KBM-7 (cell line): ENCODE results near the gene CCNJL.
A peak's percentile ranks its signal among the peaks of the same experiment; 100 is the strongest.
"Not testable (repeated sequence)": the region's sequence is repeated elsewhere in the genome, so short reads cannot be mapped to it uniquely, and the experiment has no call there.

Experiments
- DNase-seq: peaks from one replicate; pipeline ENCODE4 v3.0.0-alpha.2; 2015
- in situ Hi-C: fragments of 300-500 bp; cut with MboI; formaldehyde crosslinking; loops from 2 replicates; pipeline ENCODE4 v1.14.3; 2020; ENCODE audit warnings: low sequenced_read_pairs, low pct_unique_long_range_greater_than_20kb, mixed read lengths

Gene CCNJL, protein sequence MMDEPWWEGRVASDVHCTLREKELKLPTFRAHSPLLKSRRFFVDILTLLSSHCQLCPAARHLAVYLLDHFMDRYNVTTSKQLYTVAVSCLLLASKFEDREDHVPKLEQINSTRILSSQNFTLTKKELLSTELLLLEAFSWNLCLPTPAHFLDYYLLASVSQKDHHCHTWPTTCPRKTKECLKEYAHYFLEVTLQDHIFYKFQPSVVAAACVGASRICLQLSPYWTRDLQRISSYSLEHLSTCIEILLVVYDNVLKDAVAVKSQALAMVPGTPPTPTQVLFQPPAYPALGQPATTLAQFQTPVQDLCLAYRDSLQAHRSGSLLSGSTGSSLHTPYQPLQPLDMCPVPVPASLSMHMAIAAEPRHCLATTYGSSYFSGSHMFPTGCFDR

DNA sequence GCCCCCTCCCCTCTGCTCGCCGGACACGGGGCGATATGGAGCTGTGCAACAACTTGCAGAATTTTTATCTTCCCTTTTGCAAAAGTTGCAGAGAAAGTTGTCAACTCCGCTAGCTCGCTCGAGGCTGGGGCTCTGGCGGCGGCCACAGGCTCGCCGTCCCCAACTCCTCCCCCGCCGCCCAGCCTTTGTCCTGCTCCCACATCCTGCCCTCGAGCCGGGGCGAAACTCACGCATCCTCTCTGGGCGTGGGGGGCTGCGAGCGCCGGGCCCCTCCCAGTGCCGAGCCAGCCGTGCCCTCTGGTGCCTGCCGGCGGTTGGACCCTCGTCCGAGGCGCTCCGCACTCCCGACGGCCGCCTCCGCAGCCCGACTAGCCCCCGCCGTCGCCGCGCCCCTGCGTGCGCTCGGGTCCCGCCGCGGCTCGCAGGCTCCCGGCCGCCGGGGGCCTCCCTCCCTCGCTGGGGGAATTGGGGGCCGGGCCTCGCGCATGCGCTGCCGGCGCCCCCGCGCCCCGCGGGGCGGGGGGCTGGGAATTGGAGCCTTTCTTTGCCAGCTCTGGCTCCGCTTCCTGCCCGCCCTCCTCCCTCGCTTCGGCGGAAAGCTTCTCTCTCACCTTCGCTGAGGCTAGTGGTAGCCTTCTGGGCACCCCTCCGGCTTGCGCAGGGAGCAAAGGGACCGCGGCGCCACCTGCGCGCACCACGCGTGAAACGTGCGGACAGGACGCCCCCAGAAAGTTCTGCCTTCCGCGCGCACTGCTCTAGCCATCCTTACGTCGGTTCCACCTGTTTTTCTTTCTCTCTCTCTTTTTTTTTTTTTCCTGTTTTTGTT, at the start of gene CCNJL:
Gene CCNJL, minus strand, starts transcription at position 431 of the 826 bp plus-strand sequence. CDS start 641 bp downstream, outside the sequence.
- DNase-seq = peak; percentile 66
- in situ Hi-C loops = no loop called here

DNA sequence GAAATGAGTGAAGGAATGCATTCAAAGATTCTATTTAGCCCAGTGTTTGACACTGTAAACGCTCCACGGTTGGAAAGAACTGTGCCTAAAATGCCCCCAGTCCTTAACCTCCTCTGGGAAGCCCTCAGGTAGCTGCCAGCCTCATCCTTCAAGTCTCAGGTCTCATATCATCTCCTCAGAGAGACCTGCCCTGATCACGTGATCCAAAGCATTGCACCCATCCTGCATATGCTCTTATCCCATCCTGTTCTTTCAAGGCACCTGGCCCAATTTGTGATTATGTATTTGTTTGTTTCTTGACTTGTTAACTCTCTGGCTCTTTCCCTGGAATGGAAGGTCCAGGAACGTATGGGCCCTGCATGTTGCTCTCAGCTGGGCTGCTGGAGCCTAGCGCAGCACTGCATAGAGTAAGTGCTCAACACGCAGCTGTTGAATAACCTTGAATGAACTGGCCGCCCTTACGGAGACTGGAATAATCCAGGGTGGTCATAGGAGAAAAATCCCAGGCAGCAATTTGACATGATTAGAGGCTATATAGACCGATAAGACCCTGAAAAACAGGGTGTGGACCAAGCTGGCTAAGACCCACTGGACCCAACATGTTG, 49.4 kb upstream of the CCNJL start:
- in situ Hi-C loops = no loop called here
- DNase-seq = no peak

DNA sequence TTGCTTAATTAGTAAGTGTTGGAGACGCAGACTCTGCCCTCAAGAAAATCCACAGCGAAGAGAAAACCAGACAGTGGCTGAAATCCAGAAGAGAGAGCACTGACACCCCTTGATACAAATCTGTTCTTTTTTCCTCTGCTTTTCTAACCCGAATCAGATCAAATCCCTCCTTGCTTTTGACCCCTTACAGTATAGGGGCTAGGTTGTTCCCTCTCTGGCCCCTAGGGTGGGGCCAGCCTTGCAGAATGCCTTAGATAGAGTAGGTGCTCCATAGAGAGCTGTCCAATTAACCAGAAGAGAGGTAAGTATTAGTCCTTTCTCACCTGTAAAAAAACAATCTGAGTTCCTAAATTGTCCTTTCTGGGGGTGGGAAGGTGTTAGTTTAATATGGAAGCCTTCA, 47.9 kb upstream of the CCNJL start:
- no peak for DNase-seq
- in situ Hi-C loops = no loop called here

DNA sequence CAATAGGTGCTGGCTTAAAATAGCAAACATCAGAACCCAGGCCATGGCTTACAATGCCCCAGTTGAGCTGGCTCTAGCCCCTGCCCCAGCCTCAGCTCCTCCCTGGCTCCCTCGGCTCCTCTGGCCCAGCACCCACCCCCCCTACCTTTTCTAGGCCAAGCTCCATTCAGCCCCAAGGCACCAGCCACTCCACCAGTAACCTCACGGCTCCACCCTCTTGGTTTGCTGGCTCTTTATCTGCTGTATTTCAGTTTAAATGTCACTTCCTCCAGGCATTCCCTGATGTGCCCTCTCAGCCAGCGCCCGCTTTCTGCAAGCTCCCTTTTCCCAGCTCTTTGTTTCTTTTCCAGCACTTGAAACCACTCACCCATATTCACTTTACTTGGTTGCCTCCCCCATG, 47.5 kb upstream of the CCNJL start:
- in situ Hi-C loops = no loop called here
- no peak for DNase-seq

DNA sequence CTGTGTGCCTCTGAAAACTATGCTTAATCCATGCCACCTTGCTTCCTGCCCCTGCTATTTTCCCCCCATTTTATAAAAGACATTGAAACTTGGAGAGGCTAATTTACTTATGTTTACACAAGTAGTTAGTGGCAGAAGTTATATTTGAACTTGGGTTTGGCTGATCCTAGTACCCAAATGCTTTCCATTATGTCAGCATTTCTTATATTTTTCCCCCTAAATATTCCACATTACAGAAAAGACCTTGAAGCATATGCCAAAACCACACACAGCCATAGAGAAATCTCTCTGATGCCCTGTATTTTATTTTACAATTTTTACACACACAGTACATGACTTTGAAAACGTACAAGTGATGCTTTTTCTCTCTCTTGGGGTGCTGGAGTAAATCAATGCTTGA, 46.9 kb upstream of the CCNJL start:
- no peak for DNase-seq

DNA sequence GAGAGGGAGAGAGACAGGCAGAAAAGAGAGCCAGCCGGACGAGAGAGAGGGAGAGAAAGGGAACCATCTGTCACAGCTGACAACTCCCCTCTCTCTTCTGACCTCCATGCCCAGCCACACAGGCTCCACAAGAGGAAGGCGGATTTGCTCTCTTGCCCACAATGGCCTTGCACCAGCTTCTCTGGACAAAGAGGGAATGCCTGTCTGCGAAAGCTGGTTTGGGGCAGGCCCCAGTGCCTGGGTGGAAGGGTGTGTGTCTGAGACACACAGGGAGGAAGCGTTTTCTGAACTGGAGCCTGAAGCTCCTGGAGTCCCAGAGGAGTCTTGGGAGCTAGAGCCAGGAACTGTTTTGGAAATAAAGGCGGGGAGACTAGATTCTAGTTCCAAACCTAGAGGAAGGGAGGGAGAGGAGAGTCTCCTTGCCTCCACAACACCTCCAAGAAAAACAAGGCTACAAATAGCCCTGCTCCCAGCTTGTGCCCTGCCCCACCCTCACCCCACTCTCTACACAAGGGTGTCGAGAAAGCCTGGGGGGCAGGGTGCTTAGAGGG, 45.6 kb upstream of the CCNJL start:
- DNase-seq = no peak
- in situ Hi-C loops = no loop called here

More for the DNA sequence above, 46.9 kb upstream of the CCNJL start:
- in situ Hi-C loops = no loop called here

DNA sequence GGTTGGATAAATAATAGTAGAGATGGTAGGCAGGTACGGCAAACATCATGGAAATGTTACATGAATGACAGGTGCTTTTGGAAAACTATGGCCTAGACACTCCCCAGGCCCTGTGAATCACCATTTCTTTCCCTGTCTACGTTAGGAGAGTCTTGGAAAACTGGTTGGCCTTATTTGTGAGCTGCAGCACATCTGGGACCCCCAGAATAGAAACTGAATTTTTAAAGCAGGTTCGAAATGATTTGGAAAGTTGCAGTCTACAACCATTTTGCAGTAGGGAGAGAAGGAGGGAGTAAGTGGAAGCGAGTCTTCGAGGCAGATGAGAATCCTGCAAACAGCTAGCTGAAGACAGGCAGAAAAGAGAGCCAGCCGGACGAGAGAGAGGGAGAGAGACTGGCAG, 45.0 kb upstream of the CCNJL start:
- DNase-seq = no peak
- in situ Hi-C loops = no loop called here

DNA sequence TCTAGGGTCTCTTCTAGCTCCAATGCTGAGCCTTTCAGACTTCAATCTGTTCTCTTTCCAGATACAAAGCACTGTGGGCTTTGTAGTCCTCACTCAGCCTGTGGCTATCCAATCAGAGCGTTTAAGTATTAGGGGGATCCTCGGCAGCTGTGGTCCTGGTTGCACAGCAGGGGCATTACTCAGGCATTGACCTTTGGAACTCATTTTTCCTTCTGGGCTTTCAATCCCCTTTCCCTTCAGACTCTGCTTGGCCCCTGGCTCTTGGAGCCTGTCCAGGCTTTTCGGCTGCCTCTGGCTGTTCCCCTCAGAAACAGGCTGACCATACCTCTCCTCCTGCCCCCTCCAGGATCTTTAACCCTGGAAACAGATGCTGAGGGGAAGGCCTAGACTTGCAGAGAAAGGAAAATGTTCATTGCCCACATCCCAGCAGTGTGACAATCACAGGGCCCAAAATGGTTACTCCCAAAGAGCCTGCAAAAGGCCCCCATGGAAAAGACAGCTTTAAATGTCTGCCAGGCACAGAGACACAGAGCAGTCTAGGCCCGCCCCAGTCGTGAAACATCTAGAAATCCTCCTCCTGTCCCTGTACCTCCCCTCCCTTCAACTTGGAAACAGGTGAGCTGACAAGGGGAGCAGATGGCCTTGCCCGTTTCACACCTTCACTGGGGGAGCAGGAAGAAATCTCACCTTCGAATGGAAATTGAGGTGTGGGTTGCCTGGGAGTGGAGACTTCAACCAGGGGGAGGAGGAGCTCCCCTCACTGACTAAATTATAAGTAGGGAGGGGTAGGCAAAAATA, 44.4 kb upstream of the CCNJL start:
- no peak for DNase-seq
- in situ Hi-C loops = no loop called here

DNA sequence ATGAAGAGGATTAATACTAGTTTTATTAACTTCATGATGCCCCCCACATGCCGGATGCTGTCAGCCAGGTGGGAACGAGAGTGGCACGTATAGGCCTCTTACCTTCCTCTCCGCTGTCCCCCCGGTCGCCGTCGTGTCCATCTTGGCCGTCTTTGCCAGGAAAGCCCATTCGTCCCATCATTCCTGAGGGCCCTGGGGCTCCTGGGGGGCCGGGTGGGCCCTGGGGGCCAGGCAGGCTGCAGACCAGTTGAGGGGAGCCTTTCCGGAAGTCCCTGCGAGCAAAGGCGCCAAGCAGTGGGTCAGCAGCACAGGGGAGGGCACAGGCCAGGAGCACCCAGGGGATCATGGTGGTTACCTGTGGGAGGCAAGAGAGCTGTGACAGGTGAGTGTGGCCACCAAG, 42.3 kb upstream of the CCNJL start:
- in situ Hi-C loops = no loop called here
- no peak for DNase-seq

DNA sequence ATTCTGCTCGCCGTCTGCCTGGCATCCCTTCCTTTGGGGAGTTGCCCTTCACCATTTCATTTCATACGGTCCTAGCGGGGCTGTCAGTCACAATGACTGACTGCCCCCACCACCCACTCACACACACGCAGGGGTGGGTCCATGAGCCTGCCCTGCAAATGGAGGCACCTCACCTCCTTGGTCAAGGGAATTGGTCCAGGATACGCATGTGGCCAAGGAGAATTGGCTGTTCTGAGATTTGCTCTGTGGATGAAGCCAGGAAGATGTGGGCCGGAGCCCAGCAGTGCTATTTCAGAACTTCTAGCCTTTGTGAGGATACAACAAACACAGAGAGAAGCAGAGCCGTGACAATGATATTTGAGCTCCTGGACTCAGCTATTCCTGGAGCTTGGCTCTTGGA, 41.0 kb upstream of the CCNJL start:
- no peak for DNase-seq

DNA sequence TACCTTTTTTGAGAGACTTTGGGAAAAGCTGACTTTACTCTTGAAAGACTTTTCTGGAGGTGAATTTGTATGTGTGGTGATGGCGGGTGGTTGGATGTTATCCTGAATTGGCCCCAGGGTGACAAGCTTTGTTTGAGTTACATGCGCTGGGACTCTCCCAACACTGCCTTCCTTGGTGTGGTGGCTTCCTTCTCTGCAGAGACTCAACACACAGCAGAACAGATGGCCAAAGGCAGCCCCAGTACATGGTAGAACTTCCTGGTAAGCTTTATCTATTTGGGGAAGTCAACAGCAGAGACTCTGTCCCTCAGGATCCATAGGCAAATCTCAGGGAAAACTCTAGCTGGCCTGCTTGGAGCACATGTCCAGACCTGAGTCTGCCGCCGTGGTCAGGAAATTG, 39.9 kb upstream of the CCNJL start:
- in situ Hi-C loops = no loop called here
- no peak for DNase-seq

More for the DNA sequence above, 41.0 kb upstream of the CCNJL start:
- in situ Hi-C loops = no loop called here

DNA sequence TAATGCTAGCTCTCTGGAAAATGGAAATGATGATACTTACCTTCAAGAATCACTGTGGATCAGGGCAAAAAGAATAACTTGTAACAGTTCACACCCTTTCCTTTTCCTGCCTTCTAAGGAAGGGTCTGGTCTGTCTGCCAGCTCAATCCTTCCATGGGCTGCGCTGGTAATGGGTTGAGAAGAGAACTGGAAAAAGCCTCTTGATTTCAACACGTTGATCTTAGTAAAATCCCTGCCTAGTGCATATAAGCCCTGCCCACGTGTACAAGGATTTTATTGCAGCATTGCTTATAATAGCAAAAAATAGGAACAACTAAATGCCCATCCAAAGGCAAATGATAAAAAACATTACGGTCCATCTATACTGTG, 37.6 kb upstream of the CCNJL start:
- in situ Hi-C loops = no loop called here
- DNase-seq = no peak

DNA sequence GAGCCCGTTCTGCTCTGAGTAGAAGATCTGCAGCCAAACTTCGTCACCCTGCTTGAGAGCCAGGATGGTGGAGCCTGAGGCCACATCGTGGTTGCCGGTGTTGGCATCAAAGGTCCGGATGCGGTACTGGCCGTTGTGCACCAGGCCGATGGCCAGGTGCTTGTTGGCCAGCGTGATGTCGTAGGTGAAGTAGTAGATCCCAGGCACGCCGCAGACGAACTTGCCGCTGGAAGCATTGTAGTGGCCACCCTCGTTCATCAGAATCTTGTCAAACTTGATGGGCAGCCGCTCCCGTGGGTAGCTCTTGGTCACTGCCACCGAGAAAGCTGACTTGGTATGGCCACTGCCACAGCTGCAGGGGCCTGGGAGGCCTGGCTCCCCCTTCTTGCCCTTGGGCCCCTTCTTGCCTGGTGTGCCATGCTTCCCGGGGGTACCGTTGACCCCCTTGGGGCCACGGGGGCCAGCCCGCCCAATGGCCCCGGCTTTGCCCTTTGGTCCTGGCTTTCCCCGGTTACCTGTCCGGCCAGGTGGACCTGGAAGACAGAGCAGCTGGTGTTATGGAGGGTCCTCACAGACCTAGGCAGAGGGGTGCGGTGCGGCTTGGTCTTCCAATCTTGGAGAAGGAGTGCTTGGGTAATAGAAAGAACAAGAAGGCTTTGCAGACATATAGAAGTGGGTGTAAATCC, 37.0 kb upstream of the CCNJL start:
- DNase-seq = no peak
- in situ Hi-C loops = no loop called here

DNA sequence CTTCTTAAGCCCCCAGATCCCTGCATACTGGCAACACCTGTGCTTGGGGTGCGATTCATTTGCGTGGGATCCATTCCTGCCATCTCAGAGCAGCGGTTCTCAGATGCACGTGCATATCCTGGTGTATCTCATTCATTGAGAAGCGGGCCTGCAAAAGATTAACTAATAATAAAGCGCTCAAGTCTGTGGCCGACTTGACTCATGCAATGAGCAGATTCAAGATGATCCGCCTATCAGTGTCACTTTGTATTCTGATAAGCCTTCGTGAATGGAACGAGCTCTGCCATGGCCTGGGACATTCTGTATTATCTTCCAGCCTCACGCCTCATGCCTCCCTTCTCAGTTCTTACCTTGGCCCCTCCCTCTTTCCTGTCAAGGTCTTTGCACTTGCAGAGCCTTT, 35.7 kb upstream of the CCNJL start:
- in situ Hi-C loops = no loop called here

DNA sequence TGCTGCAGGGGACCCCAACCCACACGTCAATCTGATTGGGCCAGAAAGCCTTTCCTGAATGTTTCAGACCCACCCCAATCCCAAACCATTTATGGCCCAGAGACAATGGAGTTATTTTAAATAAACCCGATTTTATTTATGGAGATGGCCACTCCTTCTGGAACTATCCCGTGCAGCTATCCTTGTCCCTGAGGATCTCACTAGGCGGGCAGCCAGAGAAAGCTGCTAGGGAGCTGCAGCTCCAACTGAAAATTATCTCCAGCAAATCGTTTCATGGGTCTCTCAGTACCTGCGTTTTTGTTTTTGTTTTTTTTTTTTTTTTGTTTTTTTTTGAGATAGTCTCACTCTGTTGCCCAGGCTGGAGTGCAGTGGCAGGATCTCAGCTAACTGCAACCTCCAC, 35.1 kb upstream of the CCNJL start:
- DNase-seq = no peak
- in situ Hi-C loops = no loop called here

More for the DNA sequence above, 35.7 kb upstream of the CCNJL start:
- DNase-seq = no peak

DNA sequence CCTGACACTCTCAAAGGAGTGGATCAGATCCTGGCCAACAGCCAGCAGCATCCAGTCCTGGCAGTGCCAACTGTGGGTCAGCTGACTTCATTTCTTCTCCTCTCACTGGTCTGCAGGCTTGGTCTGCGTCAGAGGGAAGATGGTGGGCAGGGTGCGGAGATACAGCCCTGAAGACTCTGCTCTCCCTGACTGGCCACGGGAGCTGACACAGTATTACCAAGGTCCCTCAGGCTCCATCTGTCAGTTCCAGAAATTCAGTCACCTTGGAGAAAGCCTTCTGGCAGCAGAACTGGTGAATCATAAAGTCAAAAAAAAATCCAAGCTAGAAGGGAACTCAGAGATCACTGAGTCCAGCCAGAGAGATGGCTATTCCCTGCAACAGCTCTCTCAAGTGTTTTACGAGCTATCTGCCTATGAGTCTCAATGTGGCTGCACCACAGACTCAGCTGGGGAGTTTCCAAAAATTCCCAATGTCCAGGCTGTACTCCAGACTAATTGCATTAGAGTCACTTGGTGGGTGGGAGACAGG, 30.1 kb upstream of the CCNJL start:
- in situ Hi-C loops = no loop called here

DNA sequence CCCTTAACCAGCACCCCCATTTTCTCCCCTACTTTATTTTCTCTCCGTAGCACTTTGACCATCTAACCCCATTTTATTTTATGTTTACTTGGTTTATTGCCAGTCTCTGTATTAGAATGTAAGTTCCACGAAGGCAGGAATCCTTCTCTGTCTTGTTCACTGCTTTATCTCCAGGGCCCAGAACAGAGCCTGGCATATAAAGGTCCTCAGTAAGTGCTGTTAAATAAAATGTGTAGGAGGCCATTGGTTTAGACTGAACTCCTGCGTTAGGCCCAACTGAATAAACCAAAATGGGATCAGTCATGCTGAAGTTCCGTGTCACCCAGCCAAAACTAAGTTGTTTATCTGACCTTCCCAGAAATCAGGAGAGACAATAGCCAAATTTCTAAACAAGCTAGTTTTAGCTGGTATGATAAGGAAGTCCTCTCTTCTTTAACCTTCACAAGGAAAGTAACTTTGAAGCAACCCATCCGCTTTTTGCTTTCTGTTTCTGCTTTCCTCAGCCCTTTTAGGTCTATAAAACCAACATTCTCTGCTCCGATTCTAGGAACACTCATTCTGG, 29.0 kb upstream of the CCNJL start:
- no peak for DNase-seq
- in situ Hi-C loops = no loop called here

More for the DNA sequence above, 30.1 kb upstream of the CCNJL start:
- DNase-seq = no peak

DNA sequence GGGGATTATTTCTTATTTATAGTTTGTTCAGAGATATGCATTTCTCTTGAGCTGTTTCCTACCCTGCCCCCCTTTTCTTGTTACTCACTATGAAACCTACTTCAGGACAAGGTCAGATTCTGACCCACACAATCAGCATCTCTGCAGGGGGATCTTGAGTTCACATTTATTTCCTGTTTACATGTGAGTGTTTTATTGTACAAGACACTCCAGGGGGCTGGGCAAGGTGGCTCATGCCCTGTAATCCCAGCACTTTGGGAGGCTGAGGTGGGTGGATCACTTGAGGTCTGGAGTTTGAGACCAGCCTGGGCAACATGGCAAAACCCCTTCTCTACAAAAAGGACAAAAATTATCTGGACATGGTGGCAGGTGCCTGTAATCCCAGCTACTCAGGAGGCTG, 28.1 kb upstream of the CCNJL start:
- in situ Hi-C loops = not testable (repeated sequence)

More for the DNA sequence above, 28.1 kb upstream of the CCNJL start:
- DNase-seq = not testable (repeated sequence)
